Stimulated activated CD4-positive, alpha-beta T cell treated with anti-CD3 and anti-CD28 coated beads, Interleukin-1b, Interleukin-23, amount 100 ng/mL, for 24 hours (primary cell): ENCODE data around the gene GNB1.

Source experiments
- DNase-seq, 4 experiments: peaks; one replicate each; pipeline ENCODE4 v3.0.0-alpha.2; 2020; ENCODE audit warnings: low read depth in 4 of 4, low spot score in 1 of 4

Gene GNB1

DNA sequence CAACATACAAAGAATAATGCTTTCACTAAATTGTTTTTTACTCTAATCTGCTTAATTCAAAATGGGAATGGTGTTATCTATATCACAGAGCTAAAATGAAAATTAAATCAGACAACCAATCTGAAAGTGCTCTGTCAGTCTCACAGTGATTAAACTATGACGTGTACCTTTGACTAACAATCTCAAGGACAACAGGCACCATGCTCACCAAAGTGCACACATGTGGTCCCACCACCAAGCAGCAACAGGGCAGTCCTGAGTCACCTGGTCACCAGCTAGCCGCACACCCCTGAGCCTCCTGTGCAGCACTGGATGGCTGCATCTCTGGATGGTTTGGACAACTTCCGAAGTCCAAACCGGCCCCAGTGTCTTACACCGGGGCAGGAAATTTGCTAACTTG, 58.1 kb downstream of the GNB1 start:
- DNase-seq = no peak

DNA sequence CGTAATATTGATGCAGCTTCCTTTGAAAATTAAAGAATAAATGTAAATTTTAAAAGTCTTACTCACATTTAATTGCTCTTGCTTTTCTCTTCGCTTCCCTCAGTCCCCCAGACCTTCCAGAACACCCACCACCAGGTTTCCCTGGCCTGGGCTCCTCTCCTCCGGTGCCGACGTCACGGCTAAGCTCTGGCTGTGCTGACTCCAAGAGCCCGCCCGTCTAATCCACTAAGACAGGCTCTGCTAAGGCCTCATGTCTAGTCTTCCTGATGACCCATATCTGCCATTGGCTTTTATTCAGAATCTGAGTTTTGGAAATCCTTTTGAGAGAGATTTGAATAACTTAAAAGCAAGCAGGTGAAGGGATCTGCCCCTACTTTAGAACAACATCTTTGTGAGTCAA, 58.7 kb downstream of the GNB1 start:
- DNase-seq = no peak

DNA sequence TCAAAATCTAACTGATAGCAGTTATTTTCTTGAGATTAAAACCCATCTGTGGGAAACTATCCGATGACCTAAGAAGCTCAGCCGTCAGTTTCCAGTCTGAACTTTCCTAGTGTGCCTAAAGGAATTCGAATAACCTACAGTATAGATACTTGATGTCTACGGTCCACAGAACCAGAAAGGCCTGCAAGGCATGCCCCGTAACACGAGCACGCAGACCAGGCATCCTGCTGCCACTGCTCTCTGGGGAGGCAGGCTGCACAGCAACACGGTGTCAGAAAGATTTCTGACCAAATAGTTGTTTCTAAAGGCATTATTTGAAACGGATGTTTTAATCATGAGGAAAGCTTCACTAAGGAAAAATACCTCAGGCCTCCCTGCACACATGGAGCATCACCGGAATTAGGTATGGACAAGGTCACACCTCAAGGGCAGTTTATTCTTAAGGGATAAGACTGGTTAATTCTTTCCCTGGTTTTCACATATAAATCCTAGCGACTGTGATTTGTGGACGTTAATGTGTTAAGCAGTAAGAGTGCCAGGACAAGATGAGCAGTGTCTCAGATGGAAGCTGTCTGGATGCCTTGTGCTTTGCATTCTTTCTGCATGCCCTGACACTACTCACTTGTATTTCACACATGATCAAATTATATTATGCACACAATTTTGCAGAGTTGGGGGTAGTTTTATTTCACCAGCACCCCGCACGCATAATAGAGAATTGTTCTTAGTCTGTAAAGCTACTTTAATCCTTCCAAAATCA, 63.6 kb downstream of the GNB1 start:
- no peak for DNase-seq

DNA sequence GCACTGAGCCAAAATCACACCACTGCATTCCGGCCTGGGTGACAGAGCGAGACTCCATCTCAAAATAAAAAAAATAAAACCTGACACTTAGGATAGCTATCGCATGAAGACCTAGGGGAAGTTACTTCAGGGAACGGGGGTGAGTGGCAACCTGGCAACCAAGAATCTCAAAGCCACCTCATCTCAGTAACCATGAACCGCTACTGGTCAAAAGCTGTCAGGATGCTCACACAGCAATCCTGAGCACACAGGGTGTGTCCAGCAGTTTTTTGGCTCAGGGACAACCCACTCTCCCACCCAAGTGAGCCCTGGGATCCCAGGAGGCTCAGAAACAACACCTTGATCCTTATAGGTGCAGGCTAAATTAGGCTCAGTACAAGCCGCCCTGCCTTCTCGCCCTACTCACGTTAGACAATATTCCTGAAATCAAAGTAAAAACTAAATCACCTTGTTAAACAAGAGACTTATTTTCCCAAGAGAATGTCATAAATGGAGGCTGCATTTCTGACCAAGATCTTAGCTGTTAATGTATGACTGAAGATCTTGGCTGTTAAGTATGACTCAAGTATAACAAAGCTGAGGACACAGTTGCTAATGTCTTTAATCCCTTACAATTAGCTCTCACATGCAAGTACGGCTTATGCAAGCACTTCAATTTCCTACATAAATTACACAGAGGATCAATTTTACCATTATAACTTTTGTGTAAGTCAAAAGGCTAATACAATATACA, 64.4 kb downstream of the GNB1 start:
- no peak for DNase-seq

DNA sequence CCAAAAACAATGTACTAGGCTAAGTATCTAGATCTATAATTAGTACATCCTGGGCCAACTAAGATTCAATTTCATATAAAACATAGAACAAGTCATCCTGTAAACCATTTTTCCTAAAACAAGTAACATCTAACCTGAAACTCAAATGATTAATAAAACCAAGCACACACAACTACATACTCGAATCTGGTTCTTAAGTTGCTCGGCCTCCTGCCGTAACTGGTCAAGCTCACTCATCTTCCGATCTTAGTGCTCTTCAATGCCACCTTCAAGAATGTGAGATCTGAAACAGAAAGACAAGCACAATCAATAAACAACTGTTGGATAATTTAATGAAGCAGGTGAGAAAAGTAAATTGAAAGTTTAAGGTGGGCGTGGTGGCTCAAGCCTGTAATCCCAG, 65.7 kb downstream of the GNB1 start:
- no peak for DNase-seq

DNA sequence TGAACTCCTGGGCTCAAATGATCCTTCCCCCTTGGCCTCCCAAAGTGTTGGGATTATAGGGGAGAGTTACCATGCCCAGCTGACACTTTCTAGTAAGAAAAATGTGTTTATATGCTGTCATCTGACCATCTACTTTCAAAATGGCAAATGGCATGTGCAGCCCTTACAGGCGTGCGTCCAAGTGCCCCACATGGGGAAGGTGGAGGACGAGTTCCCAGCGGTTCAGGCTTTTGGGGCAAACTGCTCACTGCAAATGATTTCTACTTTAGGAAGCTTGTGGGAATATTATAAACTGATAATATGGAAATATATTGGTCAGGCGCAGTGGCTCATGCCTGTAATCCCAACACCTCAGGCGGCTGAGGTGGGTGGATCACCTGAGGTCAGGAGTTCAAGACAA, 71.1 kb downstream of the GNB1 start:
- no peak for DNase-seq

DNA sequence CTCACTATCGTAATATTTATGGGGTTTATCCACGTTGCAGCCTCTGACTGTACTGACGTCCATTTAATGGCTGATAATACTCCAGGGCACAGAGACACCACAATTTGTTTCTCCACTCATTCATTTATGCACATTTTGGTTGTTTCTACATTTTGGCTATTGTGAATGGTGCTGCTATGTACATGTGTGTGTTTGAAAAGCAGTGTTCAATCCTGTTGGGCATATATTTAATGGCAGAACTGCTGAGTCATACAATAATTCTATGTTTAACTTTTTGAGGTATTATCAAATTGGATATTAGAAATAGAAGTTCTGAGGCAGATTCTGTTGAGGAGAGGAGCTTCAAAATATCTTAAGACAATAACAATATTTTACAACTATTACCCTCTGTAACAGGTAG, 73.7 kb downstream of the GNB1 start:
- DNase-seq = no peak

DNA sequence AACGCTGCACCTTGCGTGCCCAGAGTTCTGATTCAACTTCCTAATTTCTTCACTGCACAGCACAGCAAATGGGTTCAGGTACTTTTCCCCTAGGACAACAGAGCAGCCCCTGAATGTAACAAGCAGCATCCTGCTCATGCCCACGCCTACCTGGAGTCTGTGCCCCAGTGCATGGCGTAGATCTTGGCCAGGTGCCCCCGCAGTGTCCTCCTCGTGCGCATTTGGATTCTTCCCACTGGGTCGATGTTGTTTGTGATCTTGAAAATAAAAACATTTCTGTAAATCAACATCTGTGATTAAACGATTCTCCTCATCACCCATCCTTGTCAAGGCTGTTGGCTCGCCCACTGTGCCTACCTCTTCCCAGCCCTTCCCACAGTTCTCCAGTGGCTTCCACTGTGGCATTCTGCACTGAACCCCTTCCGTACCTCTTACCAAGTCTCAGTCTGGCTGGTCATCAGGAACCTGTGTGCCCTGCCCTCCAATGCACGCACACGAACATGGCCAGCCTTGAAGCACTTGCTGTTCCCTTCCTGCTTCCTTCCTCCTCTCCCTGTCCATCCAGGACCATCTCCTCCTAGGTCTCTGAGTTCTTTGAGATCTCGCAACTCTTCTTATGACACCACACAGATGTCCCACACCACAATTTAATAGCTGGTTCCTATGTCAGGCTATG, 75.1 kb downstream of the GNB1 start:
- no peak for DNase-seq

DNA sequence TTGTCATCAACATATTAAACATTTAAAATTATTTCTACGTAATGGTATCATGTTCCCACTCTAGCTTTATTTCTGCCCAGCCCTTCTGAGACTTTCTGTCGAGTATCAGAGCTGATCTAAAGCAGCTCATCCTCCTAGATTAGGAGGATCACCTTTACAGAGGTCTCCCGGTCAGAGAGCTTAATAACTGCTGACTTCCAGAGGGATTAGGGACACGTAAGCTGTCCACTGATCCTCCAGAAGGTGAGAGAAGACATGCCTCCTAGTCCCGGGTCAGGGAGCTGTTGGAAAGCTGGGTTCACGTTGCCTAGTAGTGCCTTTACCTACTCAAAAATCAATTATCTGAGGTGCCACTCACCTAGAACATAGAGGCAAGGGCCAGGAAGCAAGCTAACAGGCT, 81.4 kb downstream of the GNB1 start:
- DNase-seq = no peak

DNA sequence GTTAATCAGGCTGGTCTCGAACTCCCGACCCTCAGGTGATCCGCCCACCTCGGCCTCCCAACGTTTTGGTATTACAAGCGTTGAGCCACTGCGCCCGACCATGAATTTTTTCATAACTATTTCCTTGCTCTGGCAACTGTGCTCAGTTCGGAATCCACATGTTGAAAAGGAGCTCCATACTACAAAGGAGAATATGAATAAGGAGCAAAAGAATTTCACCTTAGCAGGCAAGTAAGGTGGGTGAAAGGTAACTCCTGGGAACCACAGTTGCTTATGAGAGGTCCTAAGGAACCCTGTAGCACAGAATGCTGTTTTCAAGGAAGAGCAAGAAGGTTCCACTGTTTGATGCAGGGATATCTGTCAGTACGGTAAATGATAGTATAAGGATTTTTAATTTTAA, 82.7 kb downstream of the GNB1 start:
- DNase-seq = no peak

DNA sequence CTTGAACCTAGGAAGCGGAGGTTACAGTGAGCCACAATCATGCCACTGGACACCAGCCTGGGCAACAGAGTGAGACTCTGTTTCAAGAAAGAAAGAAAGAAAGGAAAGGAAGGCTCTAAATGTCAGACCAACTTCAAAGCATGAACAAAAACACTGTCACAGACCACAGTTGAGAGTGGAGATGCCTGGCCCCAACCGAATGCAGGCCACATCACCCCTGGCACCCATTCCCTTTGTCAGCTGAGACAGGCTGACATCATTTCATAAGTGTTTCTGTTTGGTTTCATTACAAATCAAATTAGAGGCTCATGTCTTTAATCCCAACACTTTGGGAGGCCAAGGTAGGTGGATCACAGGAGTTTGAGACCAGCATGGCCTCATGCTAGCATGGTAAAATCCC, 84.0 kb downstream of the GNB1 start:
- no peak for DNase-seq

DNA sequence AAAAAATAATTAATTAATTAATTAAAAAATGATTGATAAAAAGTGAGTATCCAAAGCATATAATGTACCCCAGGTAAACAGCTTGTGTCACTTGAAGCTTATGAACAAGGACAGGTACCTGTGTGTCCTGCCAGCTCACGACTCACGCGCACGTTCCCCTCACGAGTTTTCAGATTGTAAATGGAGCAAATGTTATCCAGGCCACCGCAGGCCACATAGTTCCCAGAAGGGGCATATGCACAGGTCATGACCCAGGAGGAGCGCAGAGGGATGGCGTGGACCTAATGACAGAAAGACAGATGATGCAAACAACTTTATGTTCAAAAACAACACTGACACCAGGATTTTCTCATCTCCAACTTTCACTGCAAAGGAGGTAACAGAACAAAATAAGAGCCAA, 86.6 kb downstream of the GNB1 start:
- no peak for DNase-seq

DNA sequence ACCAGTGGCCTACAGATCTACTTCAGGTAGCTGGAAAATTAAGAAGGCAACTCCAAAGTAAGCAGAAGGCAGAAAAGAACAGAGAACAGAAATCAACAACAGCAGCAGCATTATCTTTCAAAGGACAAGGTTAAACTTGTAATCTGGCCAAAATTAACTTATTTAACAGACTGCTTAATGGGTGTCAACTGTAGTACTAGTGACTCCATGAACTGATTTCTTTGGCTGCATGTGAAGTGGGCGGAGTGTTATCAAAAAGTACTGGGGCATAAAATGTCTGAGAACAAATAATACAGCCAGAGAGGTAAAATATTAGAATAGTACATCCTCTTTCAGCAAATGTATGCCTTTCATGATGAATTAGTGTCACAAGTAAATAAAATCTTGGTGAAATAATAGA, 88.0 kb downstream of the GNB1 start:
- DNase-seq = no peak

DNA sequence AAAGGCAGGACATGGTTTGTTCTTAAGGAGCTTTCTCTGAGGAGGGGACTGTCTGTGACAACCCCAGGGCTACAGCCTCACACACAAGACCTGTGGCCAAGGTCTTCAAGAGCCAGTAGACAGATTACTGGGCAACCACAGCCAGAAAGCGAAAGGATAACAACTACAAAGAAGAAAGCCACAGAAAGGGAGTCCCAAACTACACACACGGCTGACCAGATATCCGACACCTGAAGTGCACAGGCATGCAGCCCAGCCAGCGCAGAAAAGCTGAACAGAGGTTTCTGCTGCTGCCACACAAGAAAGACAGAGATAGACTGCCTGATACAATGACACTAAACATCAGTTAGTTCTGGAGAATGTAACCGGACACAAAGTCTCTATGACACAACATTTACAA, 91.2 kb downstream of the GNB1 start:
- DNase-seq = no peak

DNA sequence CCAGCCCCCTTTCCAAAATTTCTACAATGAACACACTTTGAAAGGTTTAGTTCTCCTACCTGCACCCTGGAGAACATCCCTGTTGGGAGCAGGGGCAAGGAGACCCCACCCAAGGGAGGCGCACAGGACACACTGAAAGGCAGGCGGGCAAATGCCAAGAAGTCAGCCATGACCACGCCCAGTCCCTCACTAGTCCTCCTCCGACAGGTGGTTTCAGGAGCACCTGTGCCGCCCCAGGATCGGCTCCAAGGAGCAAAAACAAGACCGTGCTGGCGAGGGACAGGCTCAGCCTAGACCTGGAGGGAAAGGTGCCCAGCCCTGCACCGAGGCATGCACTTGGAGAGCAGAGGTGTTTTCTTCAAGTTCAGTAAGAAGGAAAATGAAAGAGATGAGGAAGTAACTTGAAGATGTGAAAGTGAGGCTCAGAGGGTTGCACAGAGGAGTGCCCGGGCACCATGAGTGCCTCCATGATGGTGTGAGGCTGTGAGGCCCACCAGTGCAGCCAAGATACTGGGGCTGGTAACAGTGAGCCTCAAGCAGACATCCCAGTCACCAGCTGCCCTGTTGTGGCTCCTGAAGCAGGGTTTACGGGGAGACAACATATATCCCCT, 93.1 kb downstream of the GNB1 start:
- DNase-seq = no peak

DNA sequence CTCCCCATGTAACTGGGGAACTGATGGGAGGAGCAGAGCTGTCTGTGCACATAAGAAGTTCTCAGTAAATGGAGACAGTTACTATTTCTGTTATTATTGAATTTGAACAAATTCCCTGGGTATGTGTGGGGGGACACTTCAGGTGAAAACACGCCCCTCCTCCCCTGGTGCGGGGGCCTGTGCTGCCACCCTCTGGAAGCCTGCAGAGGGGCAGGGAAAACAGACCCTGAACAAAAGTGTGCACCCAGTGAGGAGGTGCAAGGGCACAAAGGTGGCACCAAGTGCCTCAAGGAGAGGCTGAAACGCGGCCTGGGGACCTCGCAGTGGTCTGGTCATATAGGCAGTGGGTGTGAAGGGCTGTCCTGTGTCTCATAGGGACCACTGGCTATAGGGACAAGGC, 94.4 kb downstream of the GNB1 start:
- DNase-seq = no peak

DNA sequence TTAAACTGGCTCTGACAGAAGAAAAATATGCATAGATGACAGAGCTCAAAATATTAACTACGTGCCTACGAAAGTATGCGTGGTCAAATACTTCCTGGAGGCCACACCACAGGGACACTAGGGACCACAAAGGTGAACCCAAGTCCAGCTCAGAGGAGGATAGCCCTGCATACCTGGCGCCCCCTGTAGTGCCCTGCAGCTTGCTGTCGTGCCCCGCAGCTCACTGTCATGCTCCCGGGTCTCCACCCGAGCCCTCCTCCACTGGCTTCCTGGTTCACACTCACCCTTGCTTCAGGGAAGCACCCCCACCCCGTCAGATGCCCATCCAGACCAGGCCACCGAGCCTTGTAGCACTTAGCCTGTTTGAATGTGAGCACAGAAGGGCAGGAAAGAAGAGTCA, 95.9 kb downstream of the GNB1 start:
- DNase-seq = no peak

DNA sequence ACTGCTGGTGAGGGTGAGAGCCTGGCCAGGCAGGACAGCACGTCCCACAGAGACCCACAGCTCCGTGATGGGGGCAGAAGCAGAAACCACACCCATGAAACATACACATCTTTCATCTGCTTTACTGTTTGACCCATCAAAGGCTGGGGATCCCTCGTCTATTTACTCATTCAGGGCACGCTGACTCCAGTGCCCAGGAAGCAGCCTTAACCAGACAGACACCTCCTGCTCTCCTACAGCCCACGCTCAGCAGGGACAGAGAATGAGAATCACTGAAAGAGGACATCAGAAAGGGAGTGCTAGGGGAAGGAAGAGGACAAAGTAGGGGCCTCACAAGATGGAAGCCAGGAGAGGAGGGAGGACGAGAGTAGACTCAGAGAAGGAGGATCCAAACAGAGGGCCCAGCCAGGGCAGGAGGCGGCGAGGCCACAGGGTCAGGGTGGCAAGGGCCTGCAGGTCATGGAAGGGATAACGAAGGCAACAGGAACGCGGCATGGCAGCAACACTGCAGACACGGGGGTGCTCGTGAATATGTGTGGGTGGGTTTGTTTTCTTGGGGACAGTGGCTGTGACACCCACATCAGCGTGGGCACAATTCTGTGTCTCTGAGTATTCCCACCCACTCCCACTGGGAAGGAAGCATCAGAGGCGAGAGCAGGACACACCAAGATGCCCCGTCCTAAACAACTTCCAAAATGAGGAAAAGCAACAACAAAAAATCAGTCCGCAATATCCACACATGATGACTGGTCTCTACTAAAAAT, 97.2 kb downstream of the GNB1 start:
- DNase-seq = no peak

DNA sequence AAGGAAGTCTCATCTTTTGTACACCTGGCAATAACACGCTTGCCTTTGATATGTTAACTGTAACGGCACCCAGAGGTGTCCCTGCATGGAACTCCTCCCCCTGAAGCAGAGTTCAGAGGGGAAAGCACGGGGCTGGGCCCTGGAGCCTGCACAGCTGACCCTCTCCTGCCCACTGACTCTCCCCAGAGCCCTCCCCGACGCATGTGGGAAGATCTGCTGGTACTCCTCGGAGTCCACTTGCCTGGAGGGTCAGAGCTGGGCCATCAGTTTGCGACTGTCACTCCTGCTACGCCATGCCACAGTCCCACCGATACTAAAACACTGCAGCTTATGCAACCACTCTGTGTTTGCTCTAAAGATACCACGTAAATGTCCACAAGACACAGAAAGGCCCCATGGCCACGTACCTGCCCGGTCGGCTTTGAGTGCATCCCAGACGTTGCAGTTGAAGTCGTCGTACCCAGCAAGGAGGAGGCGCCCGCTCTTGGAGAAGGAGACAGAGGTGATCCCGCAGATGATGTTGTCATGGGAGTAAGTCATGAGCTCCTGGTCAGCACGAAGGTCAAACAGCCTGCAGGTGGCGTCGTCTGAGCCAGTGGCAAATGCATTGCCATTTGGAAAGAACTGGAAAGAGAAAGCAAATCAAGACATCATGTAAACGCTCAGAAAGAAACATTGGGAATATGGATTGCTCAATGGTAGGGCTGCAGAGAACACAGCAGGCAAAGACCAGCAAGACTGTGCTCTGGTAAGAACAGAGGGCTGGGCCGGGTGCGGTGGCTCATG, 102.0 kb downstream of the GNB1 start:
- no peak for DNase-seq

DNA sequence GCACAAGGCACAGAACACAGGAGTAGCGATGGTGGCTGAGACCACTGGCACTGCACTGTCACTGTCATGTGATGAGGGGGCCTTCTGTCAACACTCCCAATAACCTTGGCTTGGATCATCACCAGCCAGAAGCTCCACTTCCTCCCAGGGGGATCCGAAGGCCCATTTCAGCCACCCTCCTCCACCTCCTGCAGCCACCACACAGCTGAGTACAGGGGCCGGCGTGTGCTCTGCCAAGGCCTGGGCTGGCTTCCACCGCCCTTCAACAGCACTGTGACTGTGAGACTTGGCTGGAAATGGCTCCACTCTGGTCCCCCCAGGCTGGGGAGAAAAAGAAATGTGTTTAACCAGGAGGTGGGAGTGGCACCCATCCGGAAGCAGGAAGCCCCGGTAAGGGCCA, 102.8 kb downstream of the GNB1 start:
- no peak for DNase-seq
